GM18519 (cell line): ENCODE measurements around the gene KIF6.

Source experiments
- ATAC-seq: cut with Tn5 transposase; IDR thresholded peaks from one replicate; pipeline ENCODE4 v1.9.1; 2021; ENCODE audit warnings: mild to moderate bottlenecking, moderate library complexity; ENCODE audit not compliant: unreplicated experiment, low FRiP score

The KIF6 gene

GRCh38 chr6:39560915-39561314, 164.3 kb downstream of the KIF6 start:
- ATAC-seq, result no peak

- ATAC-seq, result no peak
Measured at GRCh38 chr6:39558591-39559190, 166.5 kb downstream of the KIF6 start.

- ATAC-seq, result no peak
Measured at GRCh38 chr6:39558079-39558478, 167.1 kb downstream of the KIF6 start.

GRCh38 chr6:39555136-39555535, 170.1 kb downstream of the KIF6 start:
- ATAC-seq, result no peak

- ATAC-seq, result no peak
Measured at GRCh38 chr6:39553860-39554802, 171.1 kb downstream of the KIF6 start.

GRCh38 chr6:39553029-39553428, 172.2 kb downstream of the KIF6 start:
- ATAC-seq, result no peak

- no peak for ATAC-seq
Measured at GRCh38 chr6:39550191-39550590, 175.0 kb downstream of the KIF6 start.

- ATAC-seq, result no peak
Measured at GRCh38 chr6:39546731-39547130, 178.5 kb downstream of the KIF6 start.

GRCh38 chr6:39543950-39544349, 181.3 kb downstream of the KIF6 start:
- no peak for ATAC-seq

- ATAC-seq, result no peak
Measured at GRCh38 chr6:39543095-39543494, 182.1 kb downstream of the KIF6 start.

GRCh38 chr6:39540454-39540853, 184.8 kb downstream of the KIF6 start:
- no peak for ATAC-seq

GRCh38 chr6:39530201-39530759, 194.9 kb downstream of the KIF6 start:
- ATAC-seq, result peak; percentile 96

GRCh38 chr6:39527792-39528564, 197.2 kb downstream of the KIF6 start:
- no peak for ATAC-seq

- no peak for ATAC-seq
Measured at GRCh38 chr6:39524007-39524406, 201.2 kb downstream of the KIF6 start.

- no peak for ATAC-seq
Measured at GRCh38 chr6:39521958-39522357, 203.2 kb downstream of the KIF6 start.

- ATAC-seq, result no peak
Measured at GRCh38 chr6:39520916-39521315, 204.3 kb downstream of the KIF6 start.

- ATAC-seq, result no peak
Measured at GRCh38 chr6:39520411-39520810, 204.8 kb downstream of the KIF6 start.

GRCh38 chr6:39518221-39518620, 207.0 kb downstream of the KIF6 start:
- ATAC-seq, result no peak

- ATAC-seq, result no peak
Measured at GRCh38 chr6:39517756-39518155, 207.5 kb downstream of the KIF6 start.

GRCh38 chr6:39516471-39516870, 208.7 kb downstream of the KIF6 start:
- ATAC-seq, result no peak

- ATAC-seq, result no peak
Measured at GRCh38 chr6:39515471-39515870, 209.7 kb downstream of the KIF6 start.
